ENCODE measurements around the gene SFMBT1.

SFMBT1 gene

DNA sequence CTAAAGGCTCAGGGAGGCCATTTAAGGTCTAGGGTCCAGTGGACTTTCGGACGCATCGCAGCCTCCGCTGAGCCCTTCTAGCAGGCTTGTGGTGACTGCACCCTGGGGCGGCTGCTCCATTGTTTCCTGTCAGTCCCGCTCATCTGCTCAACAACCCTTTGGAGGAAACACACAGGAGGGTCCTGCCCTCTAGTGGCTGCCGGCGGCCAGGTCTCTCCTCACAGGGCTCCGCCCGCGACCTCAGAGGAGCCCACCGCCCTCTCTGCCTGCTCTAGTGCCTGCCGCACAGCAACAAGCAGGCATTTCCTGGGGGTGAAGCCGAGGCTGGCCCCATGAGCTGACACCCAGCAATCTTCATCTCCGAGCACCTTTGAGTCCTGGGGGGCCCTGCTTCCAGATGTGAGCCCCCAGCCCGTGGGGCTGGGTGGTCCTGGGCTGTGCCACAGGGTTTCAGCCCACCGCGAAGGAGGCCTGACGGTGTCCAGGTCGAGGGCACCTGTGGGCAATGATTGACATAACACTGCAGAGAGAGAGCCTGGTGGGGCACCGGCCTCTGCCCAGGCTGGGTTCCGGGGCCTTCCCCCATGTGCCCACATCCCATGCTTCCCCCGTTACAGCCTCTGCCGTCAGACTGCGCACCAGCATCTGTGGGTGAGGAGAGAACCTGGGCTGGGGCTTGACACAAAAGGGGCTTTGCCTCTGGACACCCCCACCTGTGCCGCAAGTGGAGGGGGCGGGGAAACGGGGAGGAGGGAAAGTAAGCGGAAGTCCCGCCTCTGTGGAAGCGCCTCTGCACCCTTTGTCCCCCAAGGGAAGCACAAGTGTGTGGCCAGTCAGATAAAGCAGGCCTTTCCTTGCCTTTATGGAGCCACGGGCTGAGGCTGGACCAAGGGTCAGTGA lies 27.0 kb upstream of the SFMBT1 start (continued):
- TF ChIP-seq ZNF610 (tag by site-specific recombination; IDR thresholded peaks at IDR 0.05; ENCODE audit: borderline replicate concordance) (no peak), ZNF677 (tag by site-specific recombination; IDR thresholded peaks at IDR 0.05) (no peak), TRIM28 (IDR thresholded peaks at IDR 0.05; ENCODE audit: borderline replicate concordance, low read length) (peak; percentile 45; the same call in 1 of the 2 replicates), ZNF785 (tag by site-specific recombination; IDR thresholded peaks at IDR 0.05) (no peak), ZNF548 (tag by site-specific recombination; IDR thresholded peaks at IDR 0.05) (no peak), ZNF747 (tag by site-specific recombination; IDR thresholded peaks at IDR 0.05) (no peak), ZNF654 (tag by site-specific recombination; IDR thresholded peaks at IDR 0.05; ENCODE audit: low read depth) (peak; percentile 78), ZFP69B (tag by site-specific recombination; IDR thresholded peaks at IDR 0.05) (no peak), ZNF404 (tag by site-specific recombination; IDR thresholded peaks at IDR 0.05) (no peak), ZBTB17 (tag by site-specific recombination; IDR thresholded peaks at IDR 0.05) (no peak)
- TF ChIP-seq, protein P1, sequence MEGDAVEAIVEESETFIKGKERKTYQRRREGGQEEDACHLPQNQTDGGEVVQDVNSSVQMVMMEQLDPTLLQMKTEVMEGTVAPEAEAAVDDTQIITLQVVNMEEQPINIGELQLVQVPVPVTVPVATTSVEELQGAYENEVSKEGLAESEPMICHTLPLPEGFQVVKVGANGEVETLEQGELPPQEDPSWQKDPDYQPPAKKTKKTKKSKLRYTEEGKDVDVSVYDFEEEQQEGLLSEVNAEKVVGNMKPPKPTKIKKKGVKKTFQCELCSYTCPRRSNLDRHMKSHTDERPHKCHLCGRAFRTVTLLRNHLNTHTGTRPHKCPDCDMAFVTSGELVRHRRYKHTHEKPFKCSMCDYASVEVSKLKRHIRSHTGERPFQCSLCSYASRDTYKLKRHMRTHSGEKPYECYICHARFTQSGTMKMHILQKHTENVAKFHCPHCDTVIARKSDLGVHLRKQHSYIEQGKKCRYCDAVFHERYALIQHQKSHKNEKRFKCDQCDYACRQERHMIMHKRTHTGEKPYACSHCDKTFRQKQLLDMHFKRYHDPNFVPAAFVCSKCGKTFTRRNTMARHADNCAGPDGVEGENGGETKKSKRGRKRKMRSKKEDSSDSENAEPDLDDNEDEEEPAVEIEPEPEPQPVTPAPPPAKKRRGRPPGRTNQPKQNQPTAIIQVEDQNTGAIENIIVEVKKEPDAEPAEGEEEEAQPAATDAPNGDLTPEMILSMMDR (tag by site-specific recombination; IDR thresholded peaks at IDR 0.05) = peak; percentile 87

DNA sequence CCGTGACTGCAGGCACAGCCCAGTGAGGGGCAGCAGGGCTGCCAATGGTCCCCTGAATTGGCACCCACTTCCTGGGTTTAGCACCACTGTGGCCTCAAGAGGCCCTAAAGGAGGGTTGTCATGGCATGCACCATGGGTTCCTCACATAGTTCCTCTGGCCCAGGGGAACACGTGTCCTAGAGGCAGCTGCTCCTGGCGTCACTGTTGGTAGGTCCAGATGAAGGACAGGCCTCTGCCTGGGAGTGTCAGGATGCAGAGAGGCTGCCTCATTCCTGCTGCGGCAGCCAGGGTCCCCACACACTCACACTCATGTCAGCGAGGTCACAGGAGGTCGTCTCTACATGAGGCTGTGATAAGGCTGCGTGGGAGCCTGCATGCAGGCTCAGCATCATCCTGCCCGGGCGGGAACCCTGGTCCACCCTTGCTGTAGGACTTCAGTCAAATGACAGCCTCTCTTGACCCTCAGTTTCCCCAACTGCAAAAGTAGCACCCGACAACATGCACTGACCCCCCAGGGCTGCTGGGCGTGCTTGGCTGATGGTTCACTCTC lies 26.1 kb upstream of the SFMBT1 start:
- ChIA-PET POLR2A (no interaction called here), CTCF (interaction anchor here (0.6 to 1.8 kb wide), 9 partner anchors 12 to 226 kb away, joined by 3 to 7 read pairs (median 4); no protein-coding TSS in a partner anchor)
- TF ChIP-seq ZNF311 (tag by site-specific recombination; IDR thresholded peaks at IDR 0.05; ENCODE audit: borderline replicate concordance) (no peak), ZNF560 (tag by site-specific recombination; IDR thresholded peaks at IDR 0.05; ENCODE audit: borderline replicate concordance) (no peak), SP2 (tag by site-specific recombination; IDR thresholded peaks at IDR 0.05) (no peak), ZNF174 (tag by site-specific recombination; IDR thresholded peaks at IDR 0.05) (no peak), ZNF514 (tag by site-specific recombination; IDR thresholded peaks at IDR 0.05) (no peak)
- Histone ChIP-seq H3K27ac (ENCODE audit: extremely low read depth, low read depth, low read length) (no peak overlapping the region), H3K4me3 (ENCODE audit: low read depth, low read length) (no peak overlapping the region), H3K9me3 (ENCODE audit: control insufficient read depth, insufficient read depth, low read depth, low read length) (no peaks in the 10 kb centered on the region), H3K36me3 (ENCODE audit: control insufficient read depth in 2 of 2, insufficient read depth in 1 of 2, low read length in 2 of 2) (no peaks in the 10 kb centered on the region), H3K4me1 (ENCODE audit: control insufficient read depth, insufficient read depth, low read length) (0 out of 2 replicates have a peak, but pooled peaks cover 2% of the 10 kb centered on the region)

DNA sequence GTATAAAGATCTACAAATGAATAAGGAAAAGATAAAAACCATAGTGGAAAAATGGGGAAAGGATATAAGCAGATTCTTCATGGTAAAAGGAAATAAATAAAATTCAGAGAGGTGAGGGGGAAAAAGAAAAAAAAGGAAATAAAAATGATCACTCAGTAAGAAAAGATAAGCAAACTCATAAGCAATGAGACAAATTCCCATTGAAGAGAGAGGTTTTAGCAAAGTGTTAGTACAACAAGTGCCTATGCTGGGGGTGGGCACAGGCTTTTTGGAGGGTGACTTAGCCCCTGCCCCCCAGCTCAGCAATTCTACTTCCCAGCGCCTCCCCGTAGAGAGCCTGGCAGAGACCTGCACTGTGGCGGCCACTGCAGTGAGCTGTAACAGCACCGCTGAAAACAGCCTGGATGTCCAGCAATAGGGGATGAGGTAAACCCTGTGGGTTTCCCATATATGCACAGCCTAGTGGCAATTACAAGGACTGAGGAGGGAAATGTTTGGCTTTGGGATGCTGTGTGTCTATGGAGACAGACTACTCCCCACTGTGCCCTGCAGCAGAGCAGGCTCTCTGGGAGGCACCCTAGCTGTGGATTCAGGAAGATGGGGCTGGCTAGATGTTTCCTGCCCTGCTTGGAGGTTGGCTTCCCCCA lies 23.7 kb upstream of the SFMBT1 start:
- no peak overlapping the region for H3K4me3 ChIP-seq (ENCODE audit: low read depth, low read length)
- ChIA-PET CTCF (interaction anchor here (0.7 kb wide), 1 partner anchor 372 kb away, joined by 3 read pairs; no protein-coding TSS in a partner anchor), POLR2A (no interaction called here)
- H3K36me3 ChIP-seq (ENCODE audit: control insufficient read depth in 2 of 2, insufficient read depth in 1 of 2, low read length in 2 of 2) = no peaks in the 10 kb centered on the region
- H3K9me3 ChIP-seq (ENCODE audit: control insufficient read depth, insufficient read depth, low read depth, low read length) = no peaks in the 10 kb centered on the region
- 0 out of 2 replicates have a peak, but pooled peaks cover 2% of the 10 kb centered on the region for H3K4me1 ChIP-seq (ENCODE audit: control insufficient read depth, insufficient read depth, low read length)
- H3K27ac ChIP-seq (ENCODE audit: extremely low read depth, low read depth, low read length) = no peak overlapping the region
- TF ChIP-seq ZIC2 (tag by site-specific recombination; IDR thresholded peaks at IDR 0.05) (peak; percentile 92), ZNF341 (tag by site-specific recombination; IDR thresholded peaks at IDR 0.05; ENCODE audit: low read depth) (peak; percentile 21; the same call in 1 of the 2 replicates), MZF1 (tag by site-specific recombination; IDR thresholded peaks at IDR 0.05; ENCODE audit: borderline replicate concordance) (peak; percentile 100), KLF16 (tag by site-specific recombination; IDR thresholded peaks at IDR 0.05) (no peak), GLIS1 (tag by site-specific recombination; IDR thresholded peaks at IDR 0.05) (peak; percentile 59)
- TF ChIP-seq, protein P2, sequence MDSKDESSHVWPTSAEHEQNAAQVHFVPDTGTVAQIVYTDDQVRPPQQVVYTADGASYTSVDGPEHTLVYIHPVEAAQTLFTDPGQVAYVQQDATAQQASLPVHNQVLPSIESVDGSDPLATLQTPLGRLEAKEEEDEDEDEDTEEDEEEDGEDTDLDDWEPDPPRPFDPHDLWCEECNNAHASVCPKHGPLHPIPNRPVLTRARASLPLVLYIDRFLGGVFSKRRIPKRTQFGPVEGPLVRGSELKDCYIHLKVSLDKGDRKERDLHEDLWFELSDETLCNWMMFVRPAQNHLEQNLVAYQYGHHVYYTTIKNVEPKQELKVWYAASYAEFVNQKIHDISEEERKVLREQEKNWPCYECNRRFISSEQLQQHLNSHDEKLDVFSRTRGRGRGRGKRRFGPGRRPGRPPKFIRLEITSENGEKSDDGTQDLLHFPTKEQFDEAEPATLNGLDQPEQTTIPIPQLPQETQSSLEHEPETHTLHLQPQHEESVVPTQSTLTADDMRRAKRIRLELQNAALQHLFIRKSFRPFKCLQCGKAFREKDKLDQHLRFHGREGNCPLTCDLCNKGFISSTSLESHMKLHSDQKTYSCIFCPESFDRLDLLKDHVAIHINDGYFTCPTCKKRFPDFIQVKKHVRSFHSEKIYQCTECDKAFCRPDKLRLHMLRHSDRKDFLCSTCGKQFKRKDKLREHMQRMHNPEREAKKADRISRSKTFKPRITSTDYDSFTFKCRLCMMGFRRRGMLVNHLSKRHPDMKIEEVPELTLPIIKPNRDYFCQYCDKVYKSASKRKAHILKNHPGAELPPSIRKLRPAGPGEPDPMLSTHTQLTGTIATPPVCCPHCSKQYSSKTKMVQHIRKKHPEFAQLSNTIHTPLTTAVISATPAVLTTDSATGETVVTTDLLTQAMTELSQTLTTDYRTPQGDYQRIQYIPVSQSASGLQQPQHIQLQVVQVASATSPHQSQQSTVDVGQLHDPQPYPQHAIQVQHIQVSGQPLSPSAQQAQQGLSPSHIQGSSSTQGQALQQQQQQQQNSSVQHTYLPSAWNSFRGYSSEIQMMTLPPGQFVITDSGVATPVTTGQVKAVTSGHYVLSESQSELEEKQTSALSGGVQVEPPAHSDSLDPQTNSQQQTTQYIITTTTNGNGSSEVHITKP (tag by site-specific recombination; IDR thresholded peaks at IDR 0.05) = peak; percentile 86
- TF ChIP-seq, protein P3, sequence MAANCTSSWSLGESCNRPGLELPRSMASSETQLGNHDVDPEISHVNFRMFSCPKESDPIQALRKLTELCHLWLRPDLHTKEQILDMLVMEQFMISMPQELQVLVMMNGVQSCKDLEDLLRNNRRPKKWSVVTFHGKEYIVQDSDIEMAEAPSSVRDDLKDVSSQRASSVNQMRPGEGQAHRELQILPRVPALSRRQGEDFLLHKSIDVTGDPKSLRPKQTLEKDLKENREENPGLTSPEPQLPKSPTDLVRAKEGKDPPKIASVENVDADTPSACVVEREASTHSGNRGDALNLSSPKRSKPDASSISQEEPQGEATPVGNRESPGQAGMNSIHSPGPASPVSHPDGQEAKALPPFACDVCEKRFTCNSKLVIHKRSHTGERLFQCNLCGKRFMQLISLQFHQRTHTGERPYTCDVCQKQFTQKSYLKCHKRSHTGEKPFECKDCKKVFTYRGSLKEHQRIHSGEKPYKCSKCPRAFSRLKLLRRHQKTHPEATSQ (tag by site-specific recombination; IDR thresholded peaks at IDR 0.05) = no peak

Data from HEK293 (cell line).